Panc1 (cell line): ENCODE results near the gene ZNF384. TPM values are rescaled to one million over a fixed set of nuclear protein-coding genes. Genes with fewer than 3 reads are reported as not detected.

ENCODE experiments used
- ATAC-seq: fragments of 200-7000 bp; cut with Tn5 transposase; 2 replicates; pipeline ENCODE4 v1.9.1; 2020; ENCODE audit warnings: mild to moderate bottlenecking, moderate library complexity
- BruUV-seq: library from RNA; stranded (reverse); fragments of 400-500 nt; replicated peaks from 2 replicates; lab custom pipeline; 2021; lab: Mats Ljungman, UMichigan
- CTCF ChIA-PET: fragments of 300-600 bp; sonication (Branson Sonifier 250); formaldehyde crosslinking; loops from one replicate; lab custom pipeline; 2022; ENCODE audit warnings: antibody characterized with exemption; lab: Charles Lee
- POLR2A ChIA-PET: fragments of 300-600 bp; sonication (Branson Sonifier 250); formaldehyde crosslinking; loops from one replicate; lab custom pipeline; 2022; ENCODE audit warnings: antibody characterized with exemption; lab: Charles Lee
- DNase-seq: peaks from one replicate; pipeline ENCODE4 v3.0.0-alpha.2; 2010; ENCODE audit warnings: low read depth, low spot score
- H3K27ac ChIP-seq: 2 replicates; pipeline ENCODE4 v1.5.1; 2011; ENCODE audit warnings: mild to moderate bottlenecking, low read length, inconsistent platforms
- H3K27me3 ChIP-seq: fragments of 200-500 bp; sonication (Bioruptor generic); 2 replicates; pipeline ENCODE4 v1.6.0; 2014; ENCODE audit warnings: low read length, inconsistent platforms; ENCODE audit not compliant: control insufficient read depth, insufficient read depth
- H3K36me3 ChIP-seq: fragments of 200-500 bp; sonication (Bioruptor generic); 2 replicates; pipeline ENCODE4 v1.5.1; 2014; ENCODE audit warnings: inconsistent platforms, mild to moderate bottlenecking, low read length, moderate library complexity; ENCODE audit not compliant: control insufficient read depth, insufficient read depth
- H3K4me1 ChIP-seq: 2 replicates; pipeline ENCODE4 v1.5.1; 2011; ENCODE audit warnings: inconsistent platforms, mild to moderate bottlenecking, low read length, moderate library complexity; ENCODE audit not compliant: control insufficient read depth, insufficient read depth
- H3K4me3 ChIP-seq, 2 experiments: 2 replicates each; pipeline ENCODE4 v1.5.1; 2011 to 2012; ENCODE audit warnings: low read depth in 2 of 2, low read length in 2 of 2, mild to moderate bottlenecking in 2 of 2, inconsistent platforms in 1 of 2, moderate library complexity in 1 of 2
- H3K9me3 ChIP-seq: fragments of 200-500 bp; sonication (Bioruptor generic); 2 replicates; pipeline ENCODE4 v1.5.1; 2014; ENCODE audit warnings: low read depth, mild to moderate bottlenecking, inconsistent platforms, low read length, moderate library complexity; ENCODE audit not compliant: control insufficient read depth, insufficient read depth
- CTCF ChIP-seq: fragments of 450-650 bp; IDR thresholded peaks from 2 replicates; pipeline ENCODE4 v1.5.1; 2017; ENCODE audit warnings: mild to moderate bottlenecking
- POLR2AphosphoS5 ChIP-seq: IDR thresholded peaks from 2 replicates; pipeline ENCODE4 v1.6.1; 2012; ENCODE audit warnings: mild to moderate bottlenecking, low read depth, low read length, moderate library complexity
- REST ChIP-seq, 2 experiments: IDR thresholded peaks; 2 replicates each; pipeline ENCODE4 v1.6.1; 2011 to 2012; ENCODE audit warnings: low read depth in 2 of 2, control low read depth in 1 of 2, low read length in 1 of 2, mild to moderate bottlenecking in 1 of 2, moderate library complexity in 1 of 2; ENCODE audit not compliant: insufficient read depth in 1 of 2
- SIN3A ChIP-seq: IDR thresholded peaks from 2 replicates; pipeline ENCODE4 v1.6.1; 2012; ENCODE audit warnings: low read depth, mild to moderate bottlenecking, low read length, moderate library complexity, borderline replicate concordance; ENCODE audit not compliant: insufficient read depth
- TCF7L2 ChIP-seq: IDR thresholded peaks from 2 replicates; pipeline ENCODE4 v1.6.1; 2011; ENCODE audit warnings: mild to moderate bottlenecking, low read depth, low read length, inconsistent platforms
- in situ Hi-C: cut with HindIII; loops from 2 replicates; pipeline ENCODE4 v1.10.0; 2016; ENCODE audit warnings: low sequenced_read_pairs, low pct_unique_long_range_greater_than_20kb
- intact Hi-C: fragments of 100-400 bp; cut with micrococcal nuclease; formaldehyde crosslinking; loops from one replicate; pipeline ENCODE4 v1.10.0; 2022; ENCODE audit not compliant: unreplicated experiment
- total RNA-seq: library from RNA; stranded (reverse); gene quantifications from one replicate; pipeline ENCODE4 v1.2.1, GENCODE V29; 2021; ENCODE audit not compliant: unreplicated experiment

The ZNF384 gene
- total RNA-seq, 1 experiment from 2014 or later: 54.3 TPM

- H3K4me1 ChIP-seq: peaks cover 14% of the 10 kb centered on the region
- no peak overlapping the region for H3K27ac ChIP-seq
- H3K27me3 ChIP-seq: no peaks in the 10 kb centered on the region
- ATAC-seq (no peak), DNase-seq (no peak)
- H3K9me3 ChIP-seq: no peaks in the 10 kb centered on the region
- no TSS peak for BruUV-seq
- peaks cover 4% of the 10 kb centered on the region; the same call in 1 of the 2 replicates for H3K36me3 ChIP-seq
- CTCF ChIA-PET: no interaction called here
- in situ Hi-C loops (no loop called here), intact Hi-C loops (no loop called here)
- POLR2A ChIA-PET: interaction anchor here (0.5 to 0.6 kb wide), 2 partner anchors 119 to 157 kb away, joined by 3 to 8 read pairs; partner anchors contain the start of gene GAPDH
- H3K4me3 ChIP-seq: no peak overlapping the region
- no peak for TF ChIP-seq POLR2AphosphoS5
- TF ChIP-seq TCF7L2: no peak
- TF ChIP-seq REST (IDR thresholded peaks at IDR 0.05; ENCODE audit: insufficient read depth in 1 of 2, low read depth in 2 of 2, low read length in 1 of 2): no peak
- TF ChIP-seq SIN3A: no peak
- TF ChIP-seq CTCF: no peak
These were observed 2.3 kb upstream of the ZNF384 start for GRCh38 chr12:6691473-6691872.

GRCh38 chr12:6688543-6688998 lies 604 bp downstream of the ZNF384 start:
- POLR2A ChIA-PET: interaction anchor here (0.6 kb wide), 3 partner anchors 156 to 218 kb away, joined by 3 to 11 read pairs (median 6); partner anchors contain the start of gene TPI1
- intact Hi-C loops: loop anchor here (2.0 kb wide), 1 partner anchor 82 kb away; the partner anchor contains the start of gene CHD4
- CTCF ChIA-PET: no interaction called here
- no peaks in the 10 kb centered on the region for H3K9me3 ChIP-seq
- BruUV-seq: no TSS peak
- no peak for DNase-seq
- H3K27me3 ChIP-seq: no peaks in the 10 kb centered on the region
- TF ChIP-seq POLR2AphosphoS5 (no peak), TCF7L2 (no peak)
- H3K27ac ChIP-seq: peak overlapping the region; percentile 95
- peaks cover 14% of the 10 kb centered on the region for H3K4me1 ChIP-seq
- peak overlapping the region; percentile 83 to 86 for H3K4me3 ChIP-seq
- H3K36me3 ChIP-seq: peaks cover 4% of the 10 kb centered on the region; the same call in 1 of the 2 replicates
- no peak for ATAC-seq
- in situ Hi-C loops: no loop called here

GRCh38 chr12:6685814-6686213 lies 3.4 kb downstream of the ZNF384 start:
- in situ Hi-C loops: no loop called here
- peaks cover 4% of the 10 kb centered on the region; the same call in 1 of the 2 replicates for H3K36me3 ChIP-seq
- TF ChIP-seq TCF7L2 (no peak), CTCF (no peak), REST (IDR thresholded peaks at IDR 0.05; ENCODE audit: insufficient read depth in 1 of 2, low read depth in 2 of 2, low read length in 1 of 2) (no peak), POLR2AphosphoS5 (no peak), SIN3A (no peak)

More at GRCh38 chr12:6685814-6686213, 3.4 kb downstream of the ZNF384 start:
- DNase-seq (no peak), ATAC-seq (no peak)
- no TSS peak for BruUV-seq
- Histone ChIP-seq H3K9me3 (no peaks in the 10 kb centered on the region), H3K4me1 (peaks cover 14% of the 10 kb centered on the region), H3K4me3 (no peak overlapping the region), H3K27ac (no peak overlapping the region), H3K27me3 (no peaks in the 10 kb centered on the region)
- ChIA-PET CTCF (no interaction called here), POLR2A (no interaction called here)
- intact Hi-C loops: no loop called here
